ENCODE measurements around the gene ZBTB17.
"Not testable (repeated sequence)": the region's sequence is repeated elsewhere in the genome, so short reads cannot be mapped to it uniquely, and the experiment has no call there.

ZBTB17 gene

DNA sequence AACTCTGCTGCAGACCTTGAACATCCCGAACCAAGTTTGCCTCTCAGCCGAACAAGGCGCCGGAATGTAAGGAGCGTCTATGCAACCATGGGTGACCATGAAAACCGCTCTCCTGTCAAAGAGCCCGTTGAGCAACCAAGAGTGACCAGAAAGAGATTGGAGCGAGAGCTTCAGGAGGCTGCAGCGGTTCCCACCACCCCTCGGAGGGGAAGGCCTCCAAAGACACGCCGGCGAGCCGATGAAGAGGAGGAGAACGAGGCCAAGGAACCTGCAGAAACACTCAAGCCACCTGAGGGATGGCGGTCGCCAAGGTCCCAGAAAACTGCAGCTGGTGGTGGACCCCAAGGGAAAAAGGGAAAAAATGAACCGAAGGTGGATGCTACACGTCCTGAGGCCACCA is 44.0 kb downstream of the ZBTB17 start:
- DNase-seq = no peak

- DNase-seq = no peak
These were observed 44.5 kb downstream of the ZBTB17 start for GRCh38 chr1:15931401-15931800.

- no peak for DNase-seq
These were observed 46.6 kb downstream of the ZBTB17 start for GRCh38 chr1:15928971-15929965.

DNA sequence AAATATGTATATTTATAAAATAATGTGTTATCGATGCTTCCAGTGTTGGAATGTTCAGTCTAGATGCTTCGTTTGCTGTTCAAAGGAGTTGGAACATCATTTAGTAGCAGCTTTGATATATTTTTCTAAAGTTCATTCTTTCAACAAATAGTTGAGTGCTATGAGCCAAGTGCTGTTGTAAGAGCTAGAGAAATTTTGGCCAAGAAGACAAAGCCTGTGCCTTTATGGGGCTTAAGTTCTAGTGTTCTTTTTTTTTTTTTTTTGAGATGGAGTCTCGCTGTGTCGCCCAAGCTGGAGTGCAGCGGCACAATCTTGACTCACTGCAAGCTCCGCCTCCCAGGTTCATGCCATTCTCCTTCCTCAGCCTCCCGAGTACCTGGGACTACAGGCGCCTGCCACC is 49.5 kb downstream of the ZBTB17 start:
- DNase-seq = not testable (repeated sequence)

GRCh38 chr1:15923241-15923640 is 52.7 kb downstream of the ZBTB17 start:
- DNase-seq = no peak

GRCh38 chr1:15918962-15919715 is 56.8 kb downstream of the ZBTB17 start:
- peak; percentile 39 for DNase-seq

DNA sequence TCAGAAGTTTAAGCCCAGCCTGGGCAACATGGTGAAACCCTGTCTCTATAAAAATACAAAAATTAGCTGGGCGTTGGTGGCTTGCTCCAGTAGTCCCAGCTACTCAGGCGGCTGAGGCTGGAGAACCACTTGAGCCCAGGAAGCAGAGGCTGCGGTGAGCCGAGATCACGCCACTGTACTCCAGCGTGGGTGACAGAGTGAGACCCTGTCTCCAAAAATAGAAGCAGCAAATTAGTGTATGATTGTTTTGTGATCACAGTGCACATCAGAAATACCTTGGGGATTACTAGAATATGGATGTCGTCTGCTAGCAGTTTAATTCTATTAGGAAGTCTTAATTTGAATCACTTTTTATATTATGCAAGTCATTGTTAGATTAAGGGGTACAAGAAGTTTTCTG is 59.0 kb downstream of the ZBTB17 start:
- no peak for DNase-seq

- no peak for DNase-seq
These were observed 59.5 kb downstream of the ZBTB17 start for GRCh38 chr1:15916417-15916816.

DNA sequence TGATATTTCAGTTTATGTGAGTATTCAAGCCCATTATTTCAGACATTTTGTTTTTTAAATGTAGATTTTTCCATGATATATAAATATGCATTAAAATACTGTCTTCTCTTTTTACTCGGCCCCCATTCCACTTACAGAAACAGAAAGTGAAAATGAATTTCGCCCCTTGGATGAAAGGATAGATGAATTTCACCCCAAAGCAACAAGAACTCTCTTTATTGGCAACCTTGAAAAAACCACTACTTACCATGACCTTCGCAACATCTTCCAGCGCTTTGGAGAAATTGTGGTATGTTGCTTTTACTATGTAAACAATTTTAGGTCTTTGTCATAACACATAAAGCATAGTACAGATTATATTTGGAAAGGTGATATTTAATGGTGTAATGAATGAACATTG is 59.9 kb downstream of the ZBTB17 start:
- no peak for DNase-seq

DNA sequence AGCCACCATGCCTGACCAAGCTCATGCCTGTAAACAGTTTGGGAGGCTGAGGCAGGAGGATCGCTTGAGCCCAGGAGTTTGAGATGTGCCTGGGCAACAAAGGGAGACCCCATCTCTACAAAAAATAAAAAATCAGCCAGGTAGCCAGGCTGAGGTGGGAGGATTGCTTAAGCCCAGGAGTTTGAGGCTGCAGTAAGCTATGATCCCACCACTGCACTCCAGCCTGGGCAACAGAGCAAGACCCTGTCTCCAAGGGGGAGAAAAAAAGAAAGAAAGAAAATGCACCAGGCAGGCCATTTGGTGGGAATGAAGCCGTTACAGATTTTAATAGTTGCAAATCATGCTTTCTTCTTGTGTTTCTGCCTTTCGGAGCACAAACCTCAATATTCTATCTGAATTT is 62.3 kb downstream of the ZBTB17 start:
- DNase-seq = not testable (repeated sequence)

- no peak for DNase-seq
These were observed 64.0 kb downstream of the ZBTB17 start for GRCh38 chr1:15911927-15912326.

- DNase-seq = no peak
These were observed 64.8 kb downstream of the ZBTB17 start for GRCh38 chr1:15911141-15911540.

- no peak for DNase-seq
These were observed 67.3 kb downstream of the ZBTB17 start for GRCh38 chr1:15908597-15908996.

- DNase-seq = no peak
These were observed 73.0 kb downstream of the ZBTB17 start for GRCh38 chr1:15902882-15903281.

DNA sequence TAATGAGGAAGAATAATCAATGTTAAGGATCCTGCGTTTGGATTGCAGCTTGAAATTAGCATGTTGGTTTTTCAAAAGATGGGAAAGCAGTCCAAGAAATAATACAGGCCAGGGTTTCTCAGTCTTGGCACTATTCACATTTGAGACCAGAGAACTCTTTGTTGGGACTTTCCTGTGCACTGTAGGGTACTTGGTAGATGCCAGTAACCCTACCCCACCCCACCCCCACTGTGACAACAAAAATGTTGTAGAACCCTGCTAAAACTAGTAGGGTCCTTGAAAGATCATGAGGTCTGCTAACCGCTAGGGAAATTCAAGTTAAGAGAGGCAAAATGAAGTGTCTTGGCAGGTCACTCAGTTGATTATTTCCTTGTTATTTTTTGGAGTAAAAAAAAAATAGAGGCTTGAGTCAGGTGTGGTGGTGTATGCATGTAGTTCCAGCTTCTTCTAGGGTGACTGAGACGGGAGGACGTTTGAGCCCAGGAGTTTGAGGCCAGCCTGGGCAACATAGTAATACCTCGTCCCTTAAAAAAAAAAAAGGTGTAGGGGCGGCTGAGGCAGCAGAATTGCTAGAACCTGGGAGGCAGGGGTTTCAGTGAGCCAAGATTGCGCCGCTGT is 75.1 kb downstream of the ZBTB17 start:
- DNase-seq = no peak

DNA sequence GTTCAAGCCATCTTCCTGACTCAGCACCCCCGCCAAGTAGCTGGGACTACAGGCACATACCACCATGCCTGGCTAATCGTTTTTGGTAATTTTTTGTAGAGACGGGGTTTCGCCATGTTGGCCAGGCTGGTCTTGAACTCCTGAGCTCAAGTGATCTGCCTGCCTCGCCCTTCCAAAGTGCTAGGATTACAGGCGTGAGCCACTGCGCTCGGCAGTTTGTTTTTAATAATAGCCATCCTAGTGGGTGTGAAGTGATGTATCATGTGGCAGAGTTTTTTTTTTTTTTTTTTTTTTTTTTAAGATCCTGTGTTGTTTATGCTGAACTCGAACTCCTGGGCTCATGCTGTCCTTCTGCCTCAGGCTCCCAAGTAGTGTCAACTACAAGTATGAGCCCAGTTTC is 76.6 kb downstream of the ZBTB17 start:
- DNase-seq = no peak

GRCh38 chr1:15896841-15897610 is 78.9 kb downstream of the ZBTB17 start:
- DNase-seq = not testable (repeated sequence)

- DNase-seq = no peak
These were observed 80.7 kb downstream of the ZBTB17 start for GRCh38 chr1:15895233-15895632.

- not testable (repeated sequence) for DNase-seq
These were observed 82.9 kb downstream of the ZBTB17 start for GRCh38 chr1:15892857-15893599.

Data from activated effector memory CD4-positive, alpha-beta T cell treated with Interleukin-2 at 50 U/mL for 16 hours (primary cell).